Measurements from ENCODE around the gene ACTR1B. TPM values are rescaled to one million over a fixed set of nuclear protein-coding genes. Genes with fewer than 3 reads are reported as not detected.
A peak's percentile ranks its signal among the peaks of the same experiment; 100 is the strongest.

ACTR1B gene
- total and polyA plus RNA-seq, 2 experiments from 2014 or later: 27.2 to 42.5 TPM

GRCh38 chr2:97661927-97662326, 1.9 kb downstream of the ACTR1B start:
- H3K4me2 ChIP-seq: peak overlapping the region; percentile 98
- H3K27ac Mint-ChIP-seq: no peak overlapping the region
- no peaks in the 10 kb centered on the region for H3K9me3 Mint-ChIP-seq

More at GRCh38 chr2:97661927-97662326, 1.9 kb downstream of the ACTR1B start:
- peaks cover 3% of the 10 kb centered on the region; the same call in 1 of the 2 replicates for H3F3A ChIP-seq (replicated peaks; ENCODE audit: low read depth)
- peaks cover 22% of the 10 kb centered on the region for H3K79me2 ChIP-seq (replicated peaks; ENCODE audit: insufficient read depth)
- H2AFZ ChIP-seq: no peak overlapping the region
- no peaks in the 10 kb centered on the region for H3K27me3 ChIP-seq (ENCODE audit: insufficient read depth)
- Mint-ChIP-seq H3K4me1 (peaks cover 19% of the 10 kb centered on the region), H3K36me3 (ENCODE audit: low read depth) (peaks cover 17% of the 10 kb centered on the region), H3K4me3 (peak overlapping the region; percentile 89; the same call in 2 of the 3 replicates), H3K27me3 (ENCODE audit: insufficient read depth, low read depth, poor library complexity) (peaks cover 6% of the 10 kb centered on the region)
- no peak for DNase-seq (ENCODE audit: low spot score)
- no peaks in the 10 kb centered on the region for H3K36me3 ChIP-seq (ENCODE audit: insufficient read depth)
- H3K9me2 ChIP-seq (ENCODE audit: insufficient read depth): no peaks in the 10 kb centered on the region
- H3K27ac ChIP-seq (ENCODE audit: low read depth): no peak overlapping the region
- peak overlapping the region; percentile 64 for H3K4me3 ChIP-seq
- ATAC-seq: no peak
- H4K20me1 ChIP-seq (replicated peaks; ENCODE audit: insufficient read depth): peaks cover 10% of the 10 kb centered on the region; the same call in 1 of the 2 replicates
- H3K4me1 ChIP-seq (ENCODE audit: insufficient read depth): peaks cover 18% of the 10 kb centered on the region
- TF ChIP-seq ZNF331 (CRISPR knock-in tag; IDR thresholded peaks at IDR 0.05; ENCODE audit: low read depth) (no peak), CREB1 (CRISPR knock-in tag; IDR thresholded peaks at IDR 0.05; ENCODE audit: low read depth) (no peak), ZNF114 (CRISPR knock-in tag; IDR thresholded peaks at IDR 0.05) (no peak), POLR2AphosphoS5 (IDR thresholded peaks at IDR 0.05; ENCODE audit: low read depth) (no peak), NANOG (IDR thresholded peaks at IDR 0.05; ENCODE audit: borderline replicate concordance) (no peak), REST (IDR thresholded peaks at IDR 0.05; ENCODE audit: unreplicated experiment) (no peak), JUNB (IDR thresholded peaks at IDR 0.05; ENCODE audit: unreplicated experiment) (no peak), EZH2 (IDR thresholded peaks at IDR 0.05; ENCODE audit: low read depth, unreplicated experiment) (no peak), CTCF (conservative IDR thresholded peaks at IDR 0.05; ENCODE audit: low read depth in 2 of 2) (no peak)

Data from GM23338 (cell line).